ENCODE measurements around the gene SHROOM3.

DNA sequence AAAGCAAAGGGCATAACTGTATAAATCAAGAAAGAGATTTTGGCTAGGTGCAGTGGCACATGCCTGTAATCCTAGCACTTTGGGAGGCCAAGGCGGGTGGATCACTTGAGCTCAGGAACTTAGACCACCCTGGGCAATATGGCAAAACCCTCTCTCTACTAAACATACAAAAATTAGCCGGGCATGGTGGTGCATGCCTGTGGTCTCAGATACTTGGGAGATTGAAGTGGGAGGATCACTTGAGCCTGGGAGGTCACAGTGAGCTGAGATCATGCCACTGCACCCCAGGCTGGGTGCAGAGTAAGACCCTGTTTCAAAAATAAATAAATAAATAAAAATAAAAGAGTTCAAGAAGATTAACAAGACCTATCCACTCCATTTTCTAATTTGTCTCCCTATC, 235.6 kb downstream of the SHROOM3 start:
- no peak for TF ChIP-seq CTCF (IDR thresholded peaks at IDR 0.05)
- TF ChIP-seq POLR2AphosphoS5 (IDR thresholded peaks at IDR 0.05): no peak
- TF ChIP-seq EP300 (IDR thresholded peaks at IDR 0.05): no peak
